ENCODE data around the gene WARS2.

- TF ChIP-seq CTCF (conservative IDR thresholded peaks at IDR 0.05): no peak
- no peak for TF ChIP-seq ZFX (IDR thresholded peaks at IDR 0.05)
These were observed 6.5 kb downstream of the WARS2 start for GRCh38 chr1:119133987-119134386.
